ENCODE measurements around the gene ZMIZ1.

Gene ZMIZ1

DNA sequence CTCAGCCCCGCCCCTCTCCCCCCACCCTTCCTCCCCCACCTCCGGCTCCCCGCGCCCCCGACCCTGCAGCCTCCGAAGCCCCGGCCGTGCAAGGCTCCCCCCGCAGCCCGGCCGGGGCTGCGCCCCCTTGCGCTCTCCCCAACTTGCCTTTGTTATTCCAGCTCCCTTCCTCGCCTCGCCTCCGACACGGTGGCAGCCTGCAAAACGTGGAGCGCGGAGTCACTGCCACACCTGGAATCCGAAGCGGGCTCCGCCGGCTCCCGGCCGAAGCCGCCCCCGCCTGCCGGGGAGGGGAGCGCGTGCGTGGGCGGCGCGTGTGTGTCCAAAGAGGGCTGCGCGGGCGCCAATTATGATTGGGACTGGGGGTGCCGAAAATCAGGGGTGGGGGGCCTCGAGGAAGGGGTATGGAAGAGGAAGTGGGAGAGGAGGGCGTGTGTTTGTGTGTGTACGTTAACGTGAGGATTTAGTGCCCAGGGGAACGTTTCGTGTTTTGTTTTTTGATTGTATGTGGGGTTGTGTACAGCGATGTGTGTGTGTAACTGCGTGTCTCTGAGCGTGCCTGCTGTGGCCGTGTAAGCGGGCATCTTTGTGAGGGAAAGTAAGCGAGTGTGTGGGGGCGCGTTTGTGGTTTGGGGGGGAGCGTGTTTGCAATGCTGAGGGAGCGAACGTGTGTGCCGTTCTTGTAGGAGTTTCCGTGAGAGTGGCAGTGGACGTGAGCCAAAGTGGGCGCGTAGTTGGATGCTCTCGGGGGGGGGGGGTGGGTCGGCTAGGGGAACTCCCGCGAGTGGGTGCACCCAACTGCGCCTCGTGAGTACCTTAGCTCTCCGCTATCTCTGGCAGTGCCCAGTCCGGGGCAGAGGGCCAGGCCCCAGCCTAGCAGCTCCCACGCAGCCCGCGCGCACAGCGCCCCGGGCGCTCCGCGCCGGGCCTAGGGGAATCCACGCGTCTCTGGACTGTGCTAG, 1.2 kb upstream of the ZMIZ1 start:
- peak; percentile 91 for DNase-seq

DNA sequence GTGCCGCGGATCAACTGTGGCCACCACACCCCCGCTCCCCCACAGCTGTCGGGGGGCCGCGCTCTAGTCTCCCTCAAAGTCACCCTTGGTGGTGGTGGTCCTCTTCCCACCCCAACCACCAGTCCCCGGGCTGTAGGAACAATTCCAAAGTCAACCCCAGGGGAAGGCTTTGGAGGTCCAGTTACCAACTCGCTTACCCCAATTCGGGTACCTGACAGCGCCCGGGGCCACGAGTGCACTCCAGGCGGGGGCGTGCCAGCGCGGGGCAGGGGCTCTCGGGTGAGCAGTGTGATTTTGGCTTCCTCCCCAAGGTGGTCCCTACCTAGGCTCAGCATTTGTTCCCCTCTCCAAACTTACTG, 584 bp upstream of the ZMIZ1 start:
- no peak for DNase-seq

DNA sequence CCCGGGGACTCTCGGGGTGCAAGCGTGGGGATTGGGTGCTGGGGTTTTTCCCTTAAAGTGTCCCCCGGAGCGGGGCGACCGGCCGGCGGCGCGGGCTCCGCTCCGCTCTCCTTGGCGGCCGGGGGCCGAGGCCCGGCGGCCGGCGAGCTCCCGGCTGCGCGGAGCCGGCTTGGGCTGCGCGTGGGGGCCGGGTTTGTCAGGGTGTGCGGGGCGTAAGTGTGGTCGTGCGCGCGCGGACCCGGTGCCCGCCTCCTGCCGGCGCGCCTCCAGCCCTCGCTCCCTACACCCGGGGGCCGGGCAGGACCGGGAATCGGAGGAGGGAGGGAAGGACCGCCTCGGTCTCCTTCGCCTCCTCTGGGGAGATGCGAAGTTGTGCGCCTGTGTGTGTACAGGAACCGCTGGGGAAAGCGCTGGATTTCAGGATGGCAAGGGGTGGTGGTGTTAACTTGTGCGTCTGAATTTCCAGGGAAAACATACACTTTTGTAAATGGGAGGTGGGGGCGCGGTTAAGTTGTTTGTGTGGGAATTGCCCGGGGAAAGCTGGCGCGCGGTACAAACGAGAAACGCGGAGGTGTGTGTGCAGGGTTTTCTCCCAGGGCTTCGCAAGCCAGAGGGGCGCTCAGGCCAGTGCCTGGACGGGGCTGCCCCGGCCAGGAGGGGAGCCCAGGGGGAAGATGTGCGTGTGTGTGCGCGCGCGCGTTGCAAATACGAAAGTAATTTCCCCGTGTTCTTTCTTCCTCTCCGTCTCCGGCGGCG, 737 bp downstream of the ZMIZ1 start:
- DNase-seq, result peak; percentile 70

DNA sequence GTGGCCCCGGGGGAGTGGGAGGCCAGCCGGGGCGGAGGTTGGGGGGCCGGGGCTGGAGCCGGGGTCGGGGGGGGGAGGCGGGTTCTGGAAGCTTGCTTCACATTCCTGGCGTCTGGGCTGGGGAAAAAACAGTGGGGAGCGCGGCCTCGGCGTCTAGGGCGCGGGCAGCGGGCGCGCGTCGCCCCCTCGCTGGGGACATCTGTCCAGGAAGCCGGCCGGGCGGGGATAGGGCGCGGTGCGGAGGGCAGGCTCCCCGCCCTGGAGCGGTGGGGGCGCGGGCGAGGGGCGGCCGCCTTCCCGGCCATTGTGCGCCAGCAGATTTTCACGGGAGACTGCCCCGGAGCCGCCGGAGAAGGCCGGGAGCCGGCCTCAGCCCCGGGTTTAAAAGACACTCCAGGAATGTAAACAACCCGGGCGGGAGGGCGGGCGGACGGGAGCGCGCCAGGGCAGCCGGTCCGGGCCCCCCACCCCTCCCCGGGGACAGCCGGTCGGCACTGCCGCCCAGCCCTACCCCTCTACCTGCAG, 1.4 kb downstream of the ZMIZ1 start:
- peak; percentile 49 for DNase-seq

DNA sequence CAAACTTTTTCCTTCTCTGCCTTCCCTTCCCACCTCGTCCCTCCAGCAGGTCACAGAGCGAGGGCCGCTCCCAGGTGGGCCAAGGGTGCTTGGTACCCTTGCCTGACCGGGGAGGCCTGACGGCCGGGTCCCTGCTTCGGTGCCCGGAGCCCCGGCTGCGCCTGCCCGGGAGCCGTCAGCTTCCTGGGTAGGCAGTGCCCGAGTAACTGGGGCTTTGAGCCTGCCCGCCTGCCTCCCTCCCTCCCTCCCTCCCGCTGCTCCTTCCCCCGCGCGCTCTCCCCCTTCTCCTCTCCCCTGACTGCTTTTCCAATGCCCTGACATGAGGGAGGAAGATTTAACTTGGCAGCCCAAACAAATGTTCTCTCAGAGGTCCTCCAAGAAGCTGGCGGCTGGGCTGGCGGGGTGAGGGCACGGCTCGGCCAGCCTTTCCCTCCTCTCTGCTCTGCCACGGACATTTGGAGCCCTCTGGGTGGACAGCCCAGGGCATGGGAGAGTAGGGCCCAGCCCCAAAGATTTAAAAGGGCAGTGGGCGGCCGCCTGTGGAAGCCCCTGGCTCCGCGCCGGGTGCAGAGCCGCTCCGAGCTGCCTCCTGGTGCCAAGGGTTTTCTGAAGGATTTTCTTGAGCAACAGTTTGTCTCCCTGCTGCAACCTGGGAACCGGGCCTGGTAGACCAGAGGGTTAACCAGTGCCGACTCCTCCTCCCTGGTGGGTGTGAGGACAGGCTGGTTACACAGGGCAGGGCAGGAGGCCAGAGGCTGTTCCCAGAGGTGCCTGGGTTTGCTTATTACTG, 2.0 kb downstream of the ZMIZ1 start:
- DNase-seq, result peak; percentile 74

DNA sequence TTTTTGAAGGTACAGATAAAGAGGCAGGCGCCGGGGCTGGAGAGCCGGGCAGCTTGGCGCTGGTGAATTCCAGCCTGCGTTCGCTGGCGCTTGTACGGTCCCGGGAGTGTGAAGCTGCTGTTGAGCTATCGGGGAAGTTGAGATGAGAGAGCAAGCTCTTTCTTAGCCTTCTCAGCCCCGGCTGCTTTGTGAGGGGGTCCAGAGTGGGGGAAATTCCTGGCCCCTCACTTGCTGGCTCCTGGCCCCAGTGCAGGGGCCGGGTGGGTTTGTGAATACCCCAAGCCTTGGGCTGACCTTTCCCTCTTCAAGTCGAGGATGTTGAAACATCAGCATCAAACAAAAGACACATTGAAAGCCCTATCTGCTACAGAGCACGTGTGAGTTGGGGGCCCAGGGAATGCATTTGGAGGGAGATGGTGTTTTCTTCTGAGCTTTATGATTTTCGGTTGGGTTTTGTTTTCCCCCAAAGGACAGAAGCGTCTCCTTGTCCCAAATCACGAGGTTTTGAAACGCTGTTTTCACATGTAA, 2.7 kb downstream of the ZMIZ1 start:
- DNase-seq, result no peak

DNA sequence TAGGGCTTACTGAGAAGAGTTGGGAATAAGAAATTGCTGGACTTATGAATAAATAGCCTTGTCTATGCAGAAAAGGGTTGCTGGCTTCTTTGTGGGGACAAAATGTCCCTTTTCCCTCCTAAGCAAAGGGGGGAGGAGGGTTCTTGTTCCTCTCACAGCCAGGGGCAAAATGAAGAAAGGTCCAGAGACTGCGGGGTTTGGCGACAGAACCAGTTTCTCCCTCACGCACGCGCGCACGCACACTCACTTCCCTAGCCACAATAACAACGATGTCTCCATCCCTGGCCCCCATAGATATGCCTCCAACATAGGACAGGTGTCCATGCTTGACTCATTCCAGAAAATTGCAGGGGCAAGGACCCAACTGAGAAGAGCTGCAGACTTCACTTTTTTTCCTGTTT, 3.3 kb downstream of the ZMIZ1 start:
- DNase-seq, result no peak

DNA sequence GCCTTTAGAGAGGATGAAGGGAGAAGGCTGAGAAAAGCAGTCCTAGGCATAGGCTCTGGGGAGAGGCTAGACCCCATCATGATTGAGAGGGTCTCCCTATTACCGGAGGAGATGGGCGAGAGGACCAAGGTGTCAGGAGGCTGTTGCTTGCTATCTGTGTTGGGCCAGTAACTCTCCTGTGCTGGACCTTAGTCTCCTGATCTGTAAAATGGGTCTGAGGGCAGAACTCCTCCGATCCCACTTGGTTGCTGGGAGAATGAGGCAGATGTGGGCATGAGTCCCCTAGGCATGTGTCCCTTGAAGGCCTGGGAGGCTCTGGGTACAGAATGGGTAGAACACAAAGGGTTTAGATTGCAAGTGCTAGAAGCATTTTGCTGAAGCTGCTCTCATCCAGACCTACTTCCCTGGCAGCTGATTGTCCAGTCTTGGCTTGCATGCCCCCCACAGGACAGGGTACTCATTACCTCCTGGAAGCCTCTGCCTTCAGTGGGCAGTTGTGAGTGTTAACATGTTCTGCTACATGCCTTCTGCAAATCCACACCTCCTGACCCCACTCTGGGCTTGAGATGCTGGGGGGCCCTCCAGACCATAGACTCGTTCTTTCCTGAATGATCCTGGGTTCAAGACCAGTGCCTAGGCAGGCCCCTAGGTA, 4.4 kb downstream of the ZMIZ1 start:
- no peak for DNase-seq

DNA sequence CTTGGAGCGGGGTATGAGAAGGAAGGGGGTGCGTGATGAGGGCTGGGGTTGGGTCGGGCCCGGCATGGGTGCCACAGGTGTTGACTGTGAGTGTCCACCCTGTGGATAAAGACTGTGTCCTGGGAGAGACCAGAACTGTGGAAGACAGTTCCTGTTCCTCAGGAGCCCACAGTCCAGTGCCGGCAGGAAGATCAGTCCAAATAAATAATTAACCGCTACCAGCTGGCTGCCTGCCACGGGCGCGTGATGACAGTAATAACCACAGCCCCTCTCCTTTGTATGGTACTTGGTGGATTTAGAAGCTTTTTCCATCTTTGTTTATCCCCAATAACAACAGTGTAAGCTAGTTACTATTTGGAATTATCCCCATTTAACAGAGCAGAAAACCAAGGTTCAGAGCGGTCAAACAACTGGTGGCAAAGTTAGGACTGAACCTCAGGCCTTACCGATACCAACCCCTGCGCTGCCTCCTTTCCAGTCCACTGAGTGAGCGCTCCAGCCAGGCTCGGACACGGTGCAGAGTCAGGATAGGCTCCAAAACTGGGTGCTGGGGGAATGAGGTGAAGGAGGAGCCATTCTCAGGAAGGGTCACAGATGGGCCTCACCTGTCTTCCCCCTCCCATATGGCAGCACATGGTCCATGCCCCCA, 5.1 kb downstream of the ZMIZ1 start:
- no peak for DNase-seq

DNA sequence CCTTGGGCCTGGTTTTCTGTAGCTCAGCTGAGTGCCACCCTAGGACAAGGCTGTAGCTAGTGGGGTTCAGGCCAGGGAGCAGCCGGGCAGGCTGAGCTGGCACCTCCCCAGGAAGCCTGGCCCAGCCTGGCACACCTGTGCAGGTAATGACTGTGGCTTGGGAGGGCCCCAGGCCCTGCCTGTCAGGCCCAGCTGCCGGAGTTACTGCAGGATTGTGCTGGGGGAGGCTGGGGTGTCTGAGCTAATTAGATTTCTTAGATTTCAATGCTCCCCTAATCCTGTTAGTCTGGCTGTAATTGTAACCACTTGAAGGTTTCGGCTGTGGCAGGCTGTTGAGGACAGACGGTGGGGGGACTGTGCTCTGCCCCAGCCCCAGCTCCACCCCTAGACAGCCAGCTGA, 6.0 kb downstream of the ZMIZ1 start:
- no peak for DNase-seq

DNA sequence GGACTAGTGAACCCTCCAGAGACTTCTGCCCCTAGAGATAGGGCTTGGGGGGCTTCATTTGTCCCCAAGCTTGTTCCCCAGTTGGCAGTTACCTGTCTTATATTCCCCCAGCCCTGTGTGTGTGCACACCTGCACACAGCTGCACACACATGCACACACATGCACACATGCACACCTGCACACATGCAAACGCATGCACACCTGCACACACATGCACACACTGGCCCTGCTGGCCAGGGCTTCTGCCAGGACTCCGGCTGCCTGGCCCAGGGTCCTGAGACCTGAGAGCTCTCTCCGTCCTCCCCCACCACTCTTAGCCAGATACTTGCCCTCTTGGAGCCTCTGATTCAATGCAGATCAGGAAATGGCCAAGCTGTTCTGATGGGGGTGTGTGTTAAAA, 6.7 kb downstream of the ZMIZ1 start:
- DNase-seq, result no peak

DNA sequence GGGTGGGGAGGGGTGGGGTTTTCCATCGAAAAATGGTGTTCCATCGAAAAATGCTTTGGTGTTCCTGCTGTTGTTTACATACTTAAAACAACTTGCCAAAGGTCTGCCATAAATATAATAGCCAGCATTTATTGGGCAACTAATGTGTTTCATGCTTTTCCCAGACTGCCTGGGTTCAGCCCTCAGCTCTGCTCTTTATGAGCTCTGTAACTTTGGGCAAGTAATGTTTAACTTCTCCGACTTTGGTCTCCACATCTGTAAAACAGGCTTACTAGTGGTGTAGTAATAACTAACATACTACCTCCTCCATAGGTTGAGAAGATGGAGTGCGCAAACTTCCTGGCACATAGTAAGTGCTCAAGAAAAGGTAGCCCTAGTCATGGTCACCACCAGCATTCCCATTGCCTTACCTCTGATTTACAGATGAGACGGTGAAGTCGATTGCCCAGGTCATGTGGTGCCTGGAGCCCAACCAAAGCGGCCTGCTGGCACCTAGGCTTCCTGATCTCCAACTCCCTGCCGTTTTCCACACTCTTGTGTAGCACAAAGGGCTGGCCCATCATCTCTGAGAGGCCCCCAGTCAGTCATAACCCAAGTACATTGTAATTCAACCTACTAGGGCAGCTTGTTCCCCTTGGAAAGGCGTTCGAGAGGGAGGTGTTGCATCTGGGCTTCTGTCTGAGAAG, 8.9 kb downstream of the ZMIZ1 start:
- DNase-seq, result no peak

DNA sequence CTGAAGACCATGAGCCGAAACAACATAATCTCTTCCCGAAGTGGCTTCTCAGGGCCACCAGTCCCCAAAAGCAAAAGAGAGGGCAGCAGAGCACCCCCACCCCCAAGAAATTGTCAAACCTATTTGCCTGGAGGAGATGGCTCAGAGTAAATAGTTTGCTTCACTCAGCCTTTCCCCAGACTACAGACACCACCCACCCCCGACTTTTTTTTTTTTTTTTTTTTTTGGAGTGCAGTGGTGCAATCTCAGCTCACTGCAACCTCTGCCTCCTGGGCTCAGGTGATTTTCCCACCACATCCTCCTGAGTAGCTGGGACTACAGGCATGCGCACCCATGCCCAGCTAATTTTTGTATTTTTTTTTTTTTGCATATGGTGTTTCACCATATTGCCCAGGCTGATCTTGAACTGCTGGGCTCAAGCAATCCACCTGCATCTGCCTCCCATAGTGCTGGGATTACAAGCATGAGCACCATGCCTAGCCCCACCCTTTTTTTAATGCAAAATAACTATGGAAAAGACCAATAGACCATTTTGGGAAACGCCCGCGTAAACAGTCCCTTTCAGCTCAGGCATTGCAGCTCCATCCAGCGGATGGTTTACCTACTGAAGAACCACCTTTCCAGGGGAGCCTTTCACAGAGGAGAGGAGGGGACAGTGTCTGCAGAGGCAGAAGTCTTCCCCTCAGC, 9.7 kb downstream of the ZMIZ1 start:
- DNase-seq, result no peak

DNA sequence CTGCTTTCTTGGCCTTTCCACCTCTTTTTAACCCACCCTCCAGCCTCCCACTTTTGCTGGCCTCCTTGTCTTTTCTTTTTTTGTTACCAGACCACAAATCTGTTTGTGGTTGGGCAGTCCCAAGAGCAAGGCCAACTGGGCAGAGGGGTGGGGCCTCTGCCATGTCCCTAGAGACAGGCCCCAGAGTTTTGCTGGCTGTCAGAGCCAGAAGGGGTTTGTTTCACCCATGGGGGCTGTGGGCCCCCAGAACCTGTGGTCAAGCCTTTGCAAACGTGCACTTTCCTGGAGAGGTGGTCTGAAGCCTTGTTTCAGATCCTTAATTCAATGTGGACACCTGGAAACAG, 10.3 kb downstream of the ZMIZ1 start:
- DNase-seq, result no peak

DNA sequence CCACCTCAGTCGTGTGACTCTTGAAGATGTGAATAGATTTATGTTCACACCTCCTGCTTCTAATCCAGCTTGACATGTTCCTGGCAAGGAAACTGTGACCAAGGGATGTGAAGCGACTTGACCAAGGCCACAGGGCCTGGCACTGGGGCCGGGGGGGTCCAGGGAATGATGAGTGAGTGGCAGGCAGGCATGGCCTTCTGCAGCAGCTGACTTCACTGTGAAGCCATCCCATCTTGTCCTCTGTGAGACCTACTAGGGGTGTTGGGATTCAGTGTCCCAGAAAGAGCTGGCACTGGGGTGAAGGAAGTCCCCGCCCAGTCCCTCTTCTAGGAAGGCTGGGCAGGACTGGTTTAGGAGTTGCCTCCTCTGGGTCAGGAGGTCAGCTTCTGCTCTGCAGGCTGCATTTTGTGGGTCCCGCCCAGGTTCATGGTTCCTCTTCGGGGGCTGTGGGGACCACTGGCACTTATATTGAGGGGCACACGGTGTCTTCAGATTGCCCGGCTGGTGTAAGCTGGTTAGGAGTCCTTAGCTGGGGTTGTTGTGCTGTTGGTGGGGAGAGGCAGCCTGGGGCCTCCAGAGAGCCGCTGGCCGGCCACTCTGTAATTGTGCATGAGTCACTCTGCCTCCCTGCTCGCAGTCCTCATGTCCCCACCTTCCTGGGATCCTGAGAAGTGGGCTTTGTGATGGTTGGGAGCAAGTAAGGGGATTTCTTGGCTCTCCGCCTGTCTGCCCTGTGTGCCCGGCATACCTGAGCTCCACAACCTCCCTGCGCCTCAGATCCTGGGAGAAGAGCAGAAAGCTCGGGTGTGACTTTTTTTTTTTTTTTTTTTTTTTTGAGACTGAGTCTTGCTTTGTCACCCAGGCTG, 11.0 kb downstream of the ZMIZ1 start:
- no peak for DNase-seq

DNA sequence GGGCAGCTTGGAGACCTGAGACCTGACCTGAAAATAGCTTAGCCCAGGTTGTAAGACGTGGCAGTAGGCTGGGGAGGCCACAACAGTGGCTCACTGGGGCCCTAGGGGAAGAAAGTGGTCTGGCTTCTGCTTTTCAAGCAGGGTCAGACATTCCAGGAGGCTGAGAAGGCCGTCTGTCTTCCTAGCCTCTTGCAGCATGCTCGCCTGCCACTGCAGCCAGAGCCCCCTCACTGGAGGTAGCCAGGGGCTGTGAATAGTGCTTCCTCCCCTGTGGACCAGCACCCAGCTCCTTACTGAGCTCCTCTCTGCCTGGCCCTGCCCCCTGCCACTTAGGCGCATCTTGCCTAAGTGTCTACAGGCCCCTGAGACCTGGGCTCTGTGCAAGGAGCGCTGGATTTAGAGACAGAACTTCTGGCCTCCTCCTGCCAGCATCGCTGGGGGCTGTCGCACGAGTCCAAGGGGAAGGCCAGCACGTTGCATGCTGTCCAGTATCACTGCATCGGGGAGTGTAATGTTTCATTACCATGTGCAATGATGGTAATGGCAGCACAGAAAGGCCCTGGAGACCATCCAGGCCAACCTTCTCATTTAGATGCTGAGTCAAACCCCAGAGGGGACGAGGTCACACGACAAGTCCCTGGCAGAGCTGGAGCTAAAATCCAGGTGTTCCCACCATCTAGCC, 12.7 kb downstream of the ZMIZ1 start:
- no peak for DNase-seq

DNA sequence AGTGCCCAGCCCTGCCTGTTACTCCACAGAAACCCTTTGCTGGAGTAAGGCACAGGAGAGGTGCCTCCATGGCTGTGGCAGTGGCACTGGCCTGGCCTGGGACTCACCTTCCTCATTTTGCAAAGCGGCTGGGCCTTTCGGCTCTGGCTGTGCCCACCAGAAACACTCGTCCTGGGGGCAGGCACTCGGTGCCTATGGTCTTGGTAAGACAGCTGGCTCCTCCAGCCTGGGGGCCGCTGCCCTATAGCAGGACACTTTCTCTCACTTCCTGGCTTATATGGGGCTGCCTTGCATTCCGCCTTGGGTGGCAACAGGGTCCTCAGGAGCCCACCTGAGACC, 13.2 kb downstream of the ZMIZ1 start:
- DNase-seq, result no peak

DNA sequence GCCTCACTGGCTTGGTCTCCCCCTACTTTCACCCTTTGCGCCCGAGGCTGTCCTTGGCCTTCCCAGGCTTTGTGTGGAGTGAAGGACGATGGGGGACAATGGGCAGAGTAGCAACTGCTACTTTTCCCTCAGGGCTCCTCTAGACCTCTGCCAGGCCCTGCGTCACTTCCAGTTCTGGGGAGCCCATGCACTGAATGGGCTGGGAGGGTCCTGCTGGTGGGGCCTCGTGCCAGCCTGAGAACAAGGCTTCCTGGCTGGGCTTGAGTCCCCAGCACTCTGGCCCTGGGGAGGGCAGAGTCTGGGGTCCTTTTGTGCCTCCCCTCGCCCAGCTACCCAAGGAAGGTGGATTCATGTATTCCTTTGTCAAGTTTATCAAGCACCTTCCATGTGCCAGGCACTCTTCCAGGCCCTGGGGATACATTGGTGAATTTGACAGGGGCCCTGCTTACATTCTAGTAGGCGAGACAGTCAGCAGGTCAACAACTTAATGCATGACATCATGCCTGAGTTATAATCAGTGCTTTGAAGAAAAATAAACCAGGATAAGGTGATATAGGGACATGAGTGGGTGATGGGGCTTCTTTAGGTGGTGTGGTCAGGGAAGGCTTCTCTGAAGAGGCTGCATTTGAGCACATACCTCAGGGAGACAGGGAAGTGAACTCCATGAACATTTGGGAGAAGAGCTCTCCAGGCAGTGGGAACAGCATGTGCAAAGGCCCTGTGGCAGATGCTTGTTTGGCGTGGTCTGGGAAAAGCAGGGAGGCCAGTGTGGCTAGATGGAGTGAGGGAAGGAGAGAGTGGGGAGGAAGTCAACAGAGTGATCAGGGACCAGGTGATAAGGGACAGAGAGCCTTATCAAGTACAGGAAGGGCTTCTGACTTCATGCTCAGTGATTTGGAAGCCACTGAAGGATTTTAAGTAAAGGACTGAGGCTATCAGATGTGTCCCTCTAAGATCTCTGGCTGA, 14.1 kb downstream of the ZMIZ1 start:
- DNase-seq, result no peak

Measured in 8988T (cell line).